ENCODE results near the gene PSMC5.
A peak's percentile ranks its signal among the peaks of the same experiment; 100 is the strongest.
"Not testable (repeated sequence)": the region's sequence is repeated elsewhere in the genome, so short reads cannot be mapped to it uniquely, and the experiment has no call there.

PSMC5 gene

GRCh38 chr17:63841350-63842172 lies 14.3 kb downstream of the PSMC5 start:
- DNase-seq: peak; percentile 13

- DNase-seq: no peak
Measured at GRCh38 chr17:63842173-63842539, 14.9 kb downstream of the PSMC5 start.

GRCh38 chr17:63842540-63843386 lies 15.5 kb downstream of the PSMC5 start, which contains the start of gene SMARCD2:
SMARCD2 (minus strand) TSS chr17:63842685; CDS start chr17:63842674, 11 bp downstream.
- DNase-seq: peak; percentile 100

GRCh38 chr17:63843387-63843888 lies 16.2 kb downstream of the PSMC5 start:
- not testable (repeated sequence) for DNase-seq

- DNase-seq: no peak
Measured at GRCh38 chr17:63843910-63844677, 16.9 kb downstream of the PSMC5 start.

GRCh38 chr17:63845509-63845908 lies 18.3 kb downstream of the PSMC5 start:
- no peak for DNase-seq

GRCh38 chr17:63847525-63848249 lies 20.5 kb downstream of the PSMC5 start:
- no peak for DNase-seq

- peak; percentile 8 for DNase-seq
Measured at GRCh38 chr17:63848834-63849689, 21.8 kb downstream of the PSMC5 start.

GRCh38 chr17:63850401-63850800 lies 23.2 kb downstream of the PSMC5 start:
- no peak for DNase-seq

- DNase-seq: no peak
Measured at GRCh38 chr17:63853260-63853659, 26.0 kb downstream of the PSMC5 start.

- no peak for DNase-seq
Measured at GRCh38 chr17:63854709-63855108, 27.5 kb downstream of the PSMC5 start.

- DNase-seq: no peak
Measured at GRCh38 chr17:63855185-63855584, 28.0 kb downstream of the PSMC5 start.

GRCh38 chr17:63856425-63856824 lies 29.2 kb downstream of the PSMC5 start:
- DNase-seq: not testable (repeated sequence)

- DNase-seq: no peak
Measured at GRCh38 chr17:63859257-63859656, 32.0 kb downstream of the PSMC5 start.

GRCh38 chr17:63866625-63867024 lies 39.4 kb downstream of the PSMC5 start:
- not testable (repeated sequence) for DNase-seq

GRCh38 chr17:63869491-63870291 lies 42.5 kb downstream of the PSMC5 start:
- not testable (repeated sequence) for DNase-seq

- DNase-seq: not testable (repeated sequence)
Measured at GRCh38 chr17:63870292-63870665, 43.0 kb downstream of the PSMC5 start.

GRCh38 chr17:63871646-63872365 lies 44.6 kb downstream of the PSMC5 start:
- not testable (repeated sequence) for DNase-seq

GRCh38 chr17:63873577-63873976 lies 46.3 kb downstream of the PSMC5 start, which contains the start of gene CSH2:
CSH2 (minus strand) TSS chr17:63873677; CDS start chr17:63873614, 63 bp downstream.
- DNase-seq: not testable (repeated sequence)

Measured in COR-L47 (cell line).